Keratinocyte (primary cell): Measurements from ENCODE around the gene PTPN5.

Experiments
- CTCF ChIP-seq, 3 experiments: IDR thresholded peaks in 1 of 3; conservative IDR thresholded peaks in 1 of 3; optimal IDR thresholded peaks in 1 of 3; 2 replicates in 2 of 3; 3 replicates in 1 of 3; pipeline versions ENCODE3 to v1.5.1; 2011; ENCODE audit warnings: low read length in 3 of 3, mild to moderate bottlenecking in 3 of 3, moderate library complexity in 2 of 3, control low read depth in 1 of 3, inconsistent platforms in 1 of 3; ENCODE audit not compliant: insufficient read depth in 2 of 3; ENCODE audit errors: extremely low read depth in 1 of 3
- EZH2 ChIP-seq: IDR thresholded peaks from one replicate; pipeline ENCODE4 v1.6.1; 2012; ENCODE audit warnings: inconsistent platforms, mild to moderate bottlenecking, low read length, moderate library complexity

DNA sequence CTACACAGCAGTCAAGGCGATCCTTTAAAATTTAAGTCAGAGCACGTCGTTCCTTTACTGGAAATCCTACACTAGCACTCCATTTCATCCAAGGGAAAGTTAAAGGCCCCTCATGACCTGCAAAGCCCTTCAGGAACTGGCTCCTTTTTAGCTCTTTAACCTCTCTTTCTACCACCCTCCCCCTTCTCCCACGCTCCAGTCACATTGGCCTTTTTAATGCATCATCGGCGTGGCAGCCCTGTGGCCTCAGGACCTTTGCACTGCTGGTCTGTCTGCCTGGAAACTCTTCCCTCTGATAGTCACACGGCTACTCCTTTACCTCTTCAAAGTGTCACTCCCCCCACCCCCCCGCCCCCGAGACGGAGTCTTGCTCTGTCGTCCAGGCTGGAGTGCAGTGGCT, 1.2 kb upstream of the PTPN5 start:
- TF ChIP-seq CTCF (optimal IDR thresholded peaks at IDR 0.05 in 1 of 3, IDR thresholded peaks at IDR 0.05 in 1 of 3, conservative IDR thresholded peaks at IDR 0.05 in 1 of 3; ENCODE audit: extremely low read depth in 1 of 3, insufficient read depth in 2 of 3, low read length in 3 of 3) (no peak), EZH2 (no peak)
